HG03196 (cell line): ENCODE data around the gene SLC6A1.

Source experiments
- ATAC-seq: cut with Tn5 transposase; IDR thresholded peaks from one replicate; pipeline ENCODE4 v1.9.1; 2021; ENCODE audit not compliant: unreplicated experiment

The SLC6A1 gene

GRCh38 chr3:10992017-10992942 is at the start of gene SLC6A1:
Gene SLC6A1, plus strand, starts transcription at chr3:10992748. Its CDS starts 24,464 bp downstream, at chr3:11017212.
- ATAC-seq, result no peak

- ATAC-seq, result no peak
These were observed 47.7 kb upstream of the SLC6A1 start for GRCh38 chr3:10944866-10945265.

GRCh38 chr3:10945683-10946287 is 46.8 kb upstream of the SLC6A1 start:
- ATAC-seq, result no peak

GRCh38 chr3:10946526-10946925 is 46.0 kb upstream of the SLC6A1 start:
- ATAC-seq, result no peak

- no peak for ATAC-seq
These were observed 44.2 kb upstream of the SLC6A1 start for GRCh38 chr3:10948326-10948725.

- no peak for ATAC-seq
These were observed 43.4 kb upstream of the SLC6A1 start for GRCh38 chr3:10949197-10949596.

- ATAC-seq, result no peak
These were observed 41.9 kb upstream of the SLC6A1 start for GRCh38 chr3:10950476-10951294.

- no peak for ATAC-seq
These were observed 41.1 kb upstream of the SLC6A1 start for GRCh38 chr3:10951295-10951926.

- no peak for ATAC-seq
These were observed 40.0 kb upstream of the SLC6A1 start for GRCh38 chr3:10952525-10952924.

- ATAC-seq, result no peak
These were observed 37.8 kb upstream of the SLC6A1 start for GRCh38 chr3:10954740-10955139.

GRCh38 chr3:10955711-10956453 is 36.7 kb upstream of the SLC6A1 start:
- no peak for ATAC-seq

- no peak for ATAC-seq
These were observed 36.0 kb upstream of the SLC6A1 start for GRCh38 chr3:10956531-10956930.

- ATAC-seq, result no peak
These were observed 35.6 kb upstream of the SLC6A1 start for GRCh38 chr3:10956986-10957385.

- no peak for ATAC-seq
These were observed 34.4 kb upstream of the SLC6A1 start for GRCh38 chr3:10957976-10958749.

- ATAC-seq, result no peak
These were observed 32.3 kb upstream of the SLC6A1 start for GRCh38 chr3:10960255-10960654.

- ATAC-seq, result no peak
These were observed 30.6 kb upstream of the SLC6A1 start for GRCh38 chr3:10961921-10962320.

- ATAC-seq, result no peak
These were observed 30.0 kb upstream of the SLC6A1 start for GRCh38 chr3:10962481-10963036.

GRCh38 chr3:10964537-10965167 is 27.9 kb upstream of the SLC6A1 start:
- ATAC-seq, result no peak

- ATAC-seq, result no peak
These were observed 24.1 kb upstream of the SLC6A1 start for GRCh38 chr3:10968401-10968800.
